CD4-positive, alpha-beta T cell (primary cell): ENCODE measurements around the gene NLK. TPM values are rescaled to one million over a fixed set of nuclear protein-coding genes. Genes with fewer than 3 reads are reported as not detected.

Experiments
- ATAC-seq: fragments of 200-7000 bp; cut with Tn5 transposase; one replicate; pipeline ENCODE4 v1.10.0; 2022; ENCODE audit warnings: mild to moderate bottlenecking; ENCODE audit not compliant: poor library complexity
- CTCF ChIA-PET: fragments of 350-600 bp; sonication (Branson Sonifier 250); formaldehyde crosslinking; loops from one replicate; lab custom pipeline; 2021; ENCODE audit warnings: antibody characterized with exemption, inconsistent platforms; lab: Charles Lee
- POLR2A ChIA-PET: fragments of 350-600 bp; sonication (Branson Sonifier 250); formaldehyde crosslinking; loops from one replicate; lab custom pipeline; 2021; ENCODE audit warnings: antibody characterized with exemption, inconsistent platforms; lab: Charles Lee
- DNase-seq, 14 experiments: peaks; one replicate each; pipeline ENCODE4 v3.0.0-alpha.2; 2013 to 2020; ENCODE audit warnings: mixed read lengths in 2 of 14
- H3K27ac ChIP-seq, 2 donors: one replicate each; pipeline versions ENCODE4 v1.5.1 to v1.7.0; 2013; ENCODE audit warnings: low read length in 2 of 2, low read depth in 1 of 2, mild to moderate bottlenecking in 1 of 2
- H3K27me3 ChIP-seq, 2 experiments: 1 replicate in 1 of 2; 2 replicates in 1 of 2; pipeline versions ENCODE4 v1.6.1 to v1.7.0; 2013; ENCODE audit warnings: low read length in 2 of 2, control low read depth in 1 of 2, mild to moderate bottlenecking in 1 of 2, moderate library complexity in 1 of 2; ENCODE audit not compliant: insufficient read depth in 2 of 2, control insufficient read depth in 1 of 2
- H3K36me3 ChIP-seq: one replicate; pipeline ENCODE4 v1.6.1; 2013; ENCODE audit warnings: low read length, control low read depth; ENCODE audit not compliant: insufficient read depth
- H3K4me1 ChIP-seq: one replicate; pipeline ENCODE4 v1.6.1; 2013; ENCODE audit warnings: low read length, control low read depth; ENCODE audit not compliant: insufficient read depth
- H3K4me3 ChIP-seq: one replicate; pipeline ENCODE4 v1.5.1; 2013; ENCODE audit warnings: mild to moderate bottlenecking, low read length, moderate library complexity
- H3K9me3 ChIP-seq, 2 experiments: 1 replicate in 1 of 2; 2 replicates in 1 of 2; pipeline versions ENCODE4 v1.6.1 to v1.7.0; 2013; ENCODE audit warnings: low read length in 2 of 2, mild to moderate bottlenecking in 2 of 2, control low read depth in 1 of 2, moderate library complexity in 1 of 2; ENCODE audit not compliant: control insufficient read depth in 1 of 2, insufficient read depth in 1 of 2
- H3K27ac Mint-ChIP-seq: one replicate; pipeline ENCODE4 v1.8.0; 2020; ENCODE audit warnings: mixed read lengths
- H3K27me3 Mint-ChIP-seq: one replicate; pipeline ENCODE4 v1.8.0; 2021; ENCODE audit warnings: mixed read lengths
- H3K36me3 Mint-ChIP-seq: one replicate; pipeline ENCODE4 v1.8.0; 2021; ENCODE audit warnings: low read depth, mixed read lengths
- H3K4me1 Mint-ChIP-seq: one replicate; pipeline ENCODE4 v1.8.0; 2021; ENCODE audit warnings: low read depth, mixed read lengths
- H3K4me3 Mint-ChIP-seq: one replicate; pipeline ENCODE4 v1.8.0; 2020; ENCODE audit warnings: mild to moderate bottlenecking, mixed read lengths
- H3K9me3 Mint-ChIP-seq: one replicate; pipeline ENCODE4 v1.8.0; 2020; ENCODE audit warnings: mixed read lengths
- intact Hi-C, 2 experiments: fragments of 100-400 bp; cut with DNase I in 1 of 2; cut with micrococcal nuclease in 1 of 2; formaldehyde crosslinking; loops; one replicate each; pipeline versions ENCODE4 v1.15.1 to v1.9.0; 2023 to 2025; cut with DNase I, micrococcal nuclease
- total RNA-seq, 174 experiments: library from RNA in 2 of 174; stranded (reverse) in 2 of 174; gene quantifications; one replicate each; pipeline ENCODE4 v1.2.3 and lab custom pipeline; 2021 to 2026
- TF ChIP-seq, protein P1 (sequence below): fragments of 200-600 bp; IDR thresholded peaks from one replicate; pipeline ENCODE4 v1.8.0; 2022; ENCODE audit warnings: antibody characterized with exemption, mild to moderate bottlenecking

NLK gene
- total RNA-seq, 2 experiments from 2014 or later: 6.8 to 7.7 TPM

DNA sequence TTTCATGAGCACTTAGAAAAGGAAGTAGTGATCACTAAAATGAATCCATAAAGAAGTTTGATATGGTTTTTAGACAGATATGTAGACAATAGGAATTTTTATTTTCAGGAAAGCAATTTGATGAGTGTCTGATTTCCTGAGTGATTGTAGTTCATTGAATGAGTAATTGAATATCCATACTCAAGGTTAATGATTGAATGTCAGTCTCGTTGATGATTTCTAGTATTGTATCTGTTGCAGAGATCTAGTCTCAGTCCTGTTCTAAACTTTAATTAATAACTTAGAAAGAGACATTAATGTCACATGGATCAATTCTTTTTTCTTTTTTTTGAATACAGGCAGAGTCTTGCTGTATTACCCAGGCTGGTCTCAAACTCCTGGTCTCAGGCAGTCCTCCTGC lies 78.3 kb downstream of the NLK start:
- Histone ChIP-seq H3K9me3 (no peaks in the 10 kb centered on the region), H3K27me3 (no peaks in the 10 kb centered on the region), H3K27ac (no peak overlapping the region), H3K4me1 (no peaks in the 10 kb centered on the region), H3K4me3 (no peak overlapping the region), H3K36me3 (peaks cover 8% of the 10 kb centered on the region)
- no peak for DNase-seq
- H3K9me3 Mint-ChIP-seq: no peaks in the 10 kb centered on the region
- H3K4me3 Mint-ChIP-seq: no peak overlapping the region
- H3K27me3 Mint-ChIP-seq: no peaks in the 10 kb centered on the region
- peaks cover 37% of the 10 kb centered on the region for H3K4me1 Mint-ChIP-seq
- intact Hi-C loops: no loop called here
- ChIA-PET CTCF (interaction anchor here (0.7 kb wide), 1 partner anchor 35 kb away, joined by 4 read pairs; no protein-coding TSS in a partner anchor), POLR2A (no interaction called here)
- no peak for ATAC-seq
- H3K27ac Mint-ChIP-seq: no peak overlapping the region
- TF ChIP-seq, protein P1, sequence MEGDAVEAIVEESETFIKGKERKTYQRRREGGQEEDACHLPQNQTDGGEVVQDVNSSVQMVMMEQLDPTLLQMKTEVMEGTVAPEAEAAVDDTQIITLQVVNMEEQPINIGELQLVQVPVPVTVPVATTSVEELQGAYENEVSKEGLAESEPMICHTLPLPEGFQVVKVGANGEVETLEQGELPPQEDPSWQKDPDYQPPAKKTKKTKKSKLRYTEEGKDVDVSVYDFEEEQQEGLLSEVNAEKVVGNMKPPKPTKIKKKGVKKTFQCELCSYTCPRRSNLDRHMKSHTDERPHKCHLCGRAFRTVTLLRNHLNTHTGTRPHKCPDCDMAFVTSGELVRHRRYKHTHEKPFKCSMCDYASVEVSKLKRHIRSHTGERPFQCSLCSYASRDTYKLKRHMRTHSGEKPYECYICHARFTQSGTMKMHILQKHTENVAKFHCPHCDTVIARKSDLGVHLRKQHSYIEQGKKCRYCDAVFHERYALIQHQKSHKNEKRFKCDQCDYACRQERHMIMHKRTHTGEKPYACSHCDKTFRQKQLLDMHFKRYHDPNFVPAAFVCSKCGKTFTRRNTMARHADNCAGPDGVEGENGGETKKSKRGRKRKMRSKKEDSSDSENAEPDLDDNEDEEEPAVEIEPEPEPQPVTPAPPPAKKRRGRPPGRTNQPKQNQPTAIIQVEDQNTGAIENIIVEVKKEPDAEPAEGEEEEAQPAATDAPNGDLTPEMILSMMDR: no peak
- peaks cover 37% of the 10 kb centered on the region for H3K36me3 Mint-ChIP-seq

DNA sequence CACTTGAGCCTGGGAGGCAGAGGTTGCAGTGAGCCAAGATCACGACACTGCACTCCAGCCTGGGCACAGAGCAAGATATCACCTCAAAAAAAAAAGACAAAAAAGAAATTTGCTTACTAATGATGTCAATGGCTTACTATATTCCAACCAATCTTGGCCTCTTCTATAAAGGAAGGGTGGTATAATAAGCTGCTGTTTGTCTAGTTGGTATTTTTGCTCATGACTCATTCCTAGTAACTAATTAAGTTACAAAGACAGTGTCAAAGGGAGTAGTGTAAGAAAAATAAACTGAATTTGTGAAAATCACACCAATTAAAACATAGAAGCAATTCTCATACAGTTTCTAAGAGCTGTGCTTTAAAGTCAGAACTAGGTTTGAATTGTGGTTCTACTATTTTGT lies 82.5 kb downstream of the NLK start:
- no peak overlapping the region for H3K27ac ChIP-seq
- no peak overlapping the region for H3K4me3 ChIP-seq
- H3K9me3 ChIP-seq: no peaks in the 10 kb centered on the region
- ChIA-PET POLR2A (no interaction called here), CTCF (no interaction called here)
- Mint-ChIP-seq H3K4me3 (no peak overlapping the region), H3K4me1 (no peaks in the 10 kb centered on the region), H3K36me3 (peaks cover 51% of the 10 kb centered on the region), H3K9me3 (no peaks in the 10 kb centered on the region), H3K27me3 (no peaks in the 10 kb centered on the region), H3K27ac (no peak overlapping the region)
- ATAC-seq (no peak), DNase-seq (no peak)
- H3K27me3 ChIP-seq: no peaks in the 10 kb centered on the region
- intact Hi-C loops: no loop called here
- TF ChIP-seq, protein P1: no peak
- no peaks in the 10 kb centered on the region for H3K4me1 ChIP-seq
- H3K36me3 ChIP-seq: peaks cover 11% of the 10 kb centered on the region

GRCh38 chr17:28125526-28126378 lies 83.3 kb downstream of the NLK start:
- DNase-seq (no peak), ATAC-seq (no peak)
- intact Hi-C loops: no loop called here
- no peak overlapping the region for H3K27ac ChIP-seq
- no peaks in the 10 kb centered on the region for H3K27me3 Mint-ChIP-seq
- no peaks in the 10 kb centered on the region for H3K27me3 ChIP-seq
- no peaks in the 10 kb centered on the region for H3K4me1 ChIP-seq
- H3K36me3 Mint-ChIP-seq: peaks cover 51% of the 10 kb centered on the region
- H3K4me3 Mint-ChIP-seq: no peak overlapping the region
- no peaks in the 10 kb centered on the region for H3K4me1 Mint-ChIP-seq
- ChIA-PET CTCF (no interaction called here), POLR2A (no interaction called here)
- no peak overlapping the region for H3K27ac Mint-ChIP-seq
- no peaks in the 10 kb centered on the region for H3K9me3 Mint-ChIP-seq
- peaks cover 11% of the 10 kb centered on the region for H3K36me3 ChIP-seq
- TF ChIP-seq, protein P1: no peak
- no peak overlapping the region for H3K4me3 ChIP-seq
- no peaks in the 10 kb centered on the region for H3K9me3 ChIP-seq
